K562 (cell line): ENCODE data around the gene PSMD4. TPM values are rescaled to one million over a fixed set of nuclear protein-coding genes. Genes with fewer than 3 reads are reported as not detected.
"Not testable (repeated sequence)": the region's sequence is repeated elsewhere in the genome, so short reads cannot be mapped to it uniquely, and the experiment has no call there.

Experiments
- ATAC-seq: fragments of 200-7000 bp; cut with Tn5 transposase; 3 replicates; pipeline ENCODE4 v1.9.1; 2020; ENCODE audit warnings: moderate library complexity
- BruUV-seq: library from RNA; stranded (reverse); fragments of 400-500 nt; replicated peaks from 2 replicates; lab custom pipeline; 2021; lab: Mats Ljungman, UMichigan
- CTCF ChIA-PET: fragments of 300-600 bp; formaldehyde crosslinking; extraction: SDS; loops from one replicate; lab custom pipeline; 2021; ENCODE audit warnings: low intra/inter-chr PET ratio; lab: Yijun Ruan, JAX
- POLR2A ChIA-PET: fragments of 300-600, 350-650 bp; sonication (Branson Sonifier 250); formaldehyde crosslinking; extraction: SDS; loops from one replicate; lab custom pipeline; 2021; ENCODE audit warnings: antibody characterized with exemption, inconsistent platforms; lab: Yijun Ruan, JAX
- DNase-seq, 4 experiments: peaks; one replicate each; pipeline versions ENCODE4 v3.0.0 to v3.0.0-alpha.2; 2011 to 2018; ENCODE audit warnings: low spot score in 3 of 4, mixed read lengths in 3 of 4; ENCODE audit errors: extremely low read depth in 1 of 4
- FAIRE-seq: peaks from 2 replicates; lab custom pipeline; 2011; peaks lifted over from hg19 to GRCh38; lab: Jason Lieb, UNC
- H2AFZ ChIP-seq: 2 replicates; pipeline ENCODE4 v1.6.0; 2011; ENCODE audit warnings: low read depth, low read length, control low read depth, inconsistent platforms
- H3K27ac ChIP-seq: fragments of 200-600 bp; 3 replicates; pipeline ENCODE4 v1.8.0; 2011; ENCODE audit warnings: low read depth, mild to moderate bottlenecking, control low read depth, inconsistent platforms, low read length, moderate library complexity, mixed read lengths; ENCODE audit errors: extremely low read depth
- H3K27me3 ChIP-seq, 2 experiments: fragments of 300-600 bp in 1 of 2; 2 replicates in 1 of 2; 3 replicates in 1 of 2; pipeline versions ENCODE4 v1.6.0 to v1.8.0; 2011; ENCODE audit warnings: inconsistent platforms in 2 of 2, low read length in 2 of 2, mild to moderate bottlenecking in 1 of 2, mixed read lengths in 1 of 2, moderate library complexity in 1 of 2; ENCODE audit not compliant: control insufficient read depth in 2 of 2, insufficient read depth in 2 of 2
- H3K36me3 ChIP-seq: fragments of 300-600 bp; 3 replicates; pipeline ENCODE4 v1.8.0; 2011; ENCODE audit warnings: mild to moderate bottlenecking, low read length, inconsistent platforms; ENCODE audit not compliant: control insufficient read depth, insufficient read depth
- H3K4me1 ChIP-seq, 2 experiments: fragments of 200-600 bp in 1 of 2; replicated peaks in 1 of 2; 2 replicates in 1 of 2; 3 replicates in 1 of 2; pipeline versions ENCODE4 v1.5.1 to v1.8.0; 2011; ENCODE audit warnings: inconsistent platforms in 2 of 2, low read length in 2 of 2, mild to moderate bottlenecking in 1 of 2, mixed read lengths in 1 of 2, moderate library complexity in 1 of 2; ENCODE audit not compliant: control insufficient read depth in 2 of 2, insufficient read depth in 2 of 2
- H3K4me2 ChIP-seq: 2 replicates; pipeline ENCODE4 v1.6.1; 2011; ENCODE audit warnings: low read length, control low read depth, inconsistent platforms, mixed read lengths; ENCODE audit not compliant: insufficient read depth
- H3K4me3 ChIP-seq: fragments of 200-600 bp; sonication (generic), shearing (Covaris generic); 2 replicates; pipeline ENCODE4 v1.5.1; 2016; ENCODE audit warnings: control low read depth, inconsistent platforms
- H3K79me2 ChIP-seq: fragments of 200-600 bp; 3 replicates; pipeline ENCODE4 v1.8.0; 2011; ENCODE audit warnings: low read length, inconsistent platforms; ENCODE audit not compliant: control insufficient read depth, insufficient read depth
- H3K9ac ChIP-seq, 2 experiments: 2 replicates each; pipeline versions ENCODE4 v1.6.0 to v1.6.1; 2011; ENCODE audit warnings: low read depth in 2 of 2, low read length in 2 of 2, control low read depth in 1 of 2, inconsistent platforms in 1 of 2, mild to moderate bottlenecking in 1 of 2, mixed read lengths in 1 of 2; ENCODE audit not compliant: insufficient read depth in 1 of 2
- H3K9me1 ChIP-seq: one replicate; pipeline ENCODE4 v1.6.0; 2011; ENCODE audit warnings: inconsistent platforms, mild to moderate bottlenecking, low read length, moderate library complexity; ENCODE audit not compliant: control insufficient read depth, insufficient read depth
- H3K9me3 ChIP-seq: replicated peaks from 2 replicates; pipeline ENCODE4 v1.5.1; 2011; ENCODE audit warnings: low read depth, low read length, inconsistent platforms; ENCODE audit not compliant: control insufficient read depth, insufficient read depth
- H4K20me1 ChIP-seq: replicated peaks from 2 replicates; pipeline ENCODE4 v1.6.1; 2011; ENCODE audit warnings: low read length, inconsistent platforms, mixed read lengths; ENCODE audit not compliant: control insufficient read depth, insufficient read depth
- CEBPB ChIP-seq: fragments of 450-650 bp; IDR thresholded peaks from 2 replicates; pipeline ENCODE4 v1.6.1; 2016; ENCODE audit warnings: missing genetic modification characterization, missing compliant biosample characterization
- DNMT1 ChIP-seq: fragments of 450-650 bp; IDR thresholded peaks from 2 replicates; pipeline ENCODE4 v1.6.1; 2016; ENCODE audit warnings: antibody characterized with exemption, mild to moderate bottlenecking
- MAFG ChIP-seq: fragments of 450-650 bp; conservative IDR thresholded peaks from 2 replicates; pipeline ENCODE4 v1.6.1; 2016; ENCODE audit warnings: missing genetic modification characterization, missing compliant biosample characterization
- MTA1 ChIP-seq: fragments of 450-650 bp; IDR thresholded peaks from 2 replicates; pipeline ENCODE4 v1.6.1; 2017; ENCODE audit warnings: borderline replicate concordance
- NCOA4 ChIP-seq: fragments of 450-650 bp; IDR thresholded peaks from 2 replicates; pipeline ENCODE4 v1.6.1; 2018; ENCODE audit warnings: mild to moderate bottlenecking; ENCODE audit not compliant: partially characterized antibody
- PPARD ChIP-seq: fragments of 250-450 bp; sonication (Bioruptor Pico); IDR thresholded peaks from 2 replicates; pipeline ENCODE4 v1.8.0; 2022; ENCODE audit warnings: inconsistent platforms, mild to moderate bottlenecking, moderate library complexity
- PRMT5 ChIP-seq: sonication (generic); formaldehyde crosslinking; IDR thresholded peaks from 2 replicates; pipeline ENCODE4 v1.5.0; 2020; ENCODE audit warnings: missing genetic modification reagents
- ZNF57 ChIP-seq: fragments of 450-650 bp; formaldehyde crosslinking; IDR thresholded peaks from 2 replicates; pipeline ENCODE4 v1.4.0; 2020; ENCODE audit warnings: mild to moderate bottlenecking, moderate library complexity
- ZNF699 ChIP-seq: fragments of 250-450 bp; sonication (Bioruptor Pico); IDR thresholded peaks from 2 replicates; pipeline ENCODE4 v1.8.0; 2021; ENCODE audit warnings: mild to moderate bottlenecking, moderate library complexity; ENCODE audit not compliant: insufficient replicate concordance
- WGBS: fragments of 100-300 bp; shearing (Covaris generic); methylation state at CpG from one replicate; pipeline ENCODE4 v1.1.6; 2016; ENCODE audit warnings: low coverage, mixed read lengths; ENCODE audit not compliant: insufficient coverage; ENCODE audit errors: missing lambda C conversion rate; 5-methylcytosine and 5-hydroxymethylcytosine counted together
- in situ Hi-C: fragments of 300-500 bp; cut with MboI; formaldehyde crosslinking; loops from 4 replicates; pipeline ENCODE4 v1.15.0; 2018; ENCODE audit warnings: inconsistent platforms, mixed read lengths
- intact Hi-C: fragments of 100-400 bp; cut with micrococcal nuclease; formaldehyde crosslinking; loops from 2 replicates; pipeline ENCODE4 v1.14.2; 2022
- polyA plus RNA-seq, 8 experiments: library from polyadenylated mRNA; depleted of rRNA in 4 of 8; stranded (reverse) in 5 of 8; unstranded in 3 of 8; fragments of >200 nt; fragmentation: Nextera tagmentation in 2 of 8; fragmentation: Illumina TruSeq in 1 of 8; extraction: Ambion mirVana in 2 of 8; extraction: Trizol in 1 of 8; gene quantifications; 2 replicates each; pipeline versions ENCODE4 v1.2.1 to v1.2.3, GENCODE V29; 2011 to 2014; ENCODE audit warnings: inconsistent platforms in 1 of 8, missing spikeins in 1 of 8
- total RNA-seq, 7 experiments: library from RNA; depleted of rRNA in 6 of 7; stranded (reverse); fragments of >200 nt in 6 of 7; fragmentation: Illumina TruSeq in 2 of 7; extraction: Trizol in 2 of 7; gene quantifications; 2 replicates each; pipeline versions ENCODE4 v1.2.1 to v1.2.3, GENCODE V29; 2011 to 2021; ENCODE audit warnings: low replicate concordance in 1 of 7
- TF ChIP-seq, protein P1 (sequence below): IDR thresholded peaks from 2 replicates; pipeline ENCODE4 v1.6.1; 2014; ENCODE audit warnings: antibody characterized with exemption
- TF ChIP-seq, protein P2 (sequence below): fragments of 250-450 bp; sonication (Bioruptor Pico); IDR thresholded peaks from 2 replicates; pipeline ENCODE4 v1.5.0; 2021
- TF ChIP-seq, protein P3 (sequence below): fragments of 250-450 bp; sonication (Bioruptor Pico); IDR thresholded peaks from 2 replicates; pipeline ENCODE4 v1.5.0; 2020; ENCODE audit warnings: mild to moderate bottlenecking

The PSMD4 gene
- total and polyA plus RNA-seq, 9 of the 15 experiments (the other 6 are each of a cell fraction or from before 2014, with no cell fraction given): 194 to 353 (median 295) TPM

DNA sequence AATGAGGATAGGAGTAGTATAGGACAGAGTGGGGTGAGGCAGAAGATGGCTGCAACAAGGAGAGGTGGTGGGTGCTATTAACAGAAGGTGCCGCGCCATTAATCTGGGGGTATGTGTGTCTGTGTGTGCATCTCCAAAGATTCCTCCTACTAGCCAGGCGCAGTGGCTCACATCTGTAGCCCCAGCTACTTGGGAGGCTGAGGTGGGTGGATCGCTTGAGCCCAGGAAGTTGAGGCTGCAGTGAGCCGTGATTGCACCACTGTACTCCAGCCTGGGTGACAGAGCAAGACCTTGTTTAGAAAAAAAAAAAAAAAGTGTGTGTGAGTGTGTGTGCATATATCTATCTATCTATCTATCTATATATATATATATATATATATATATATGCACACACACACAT is 20.8 kb downstream of the PSMD4 start:
- H3K79me2 ChIP-seq, H3K9me3 ChIP-seq, CTCF ChIA-PET, BruUV-seq, H4K20me1 ChIP-seq, H3K9ac ChIP-seq, H3K4me2 ChIP-seq, FAIRE-seq, H3K27me3 ChIP-seq, ATAC-seq, H2AFZ ChIP-seq, in situ Hi-C loops, H3K9me1 ChIP-seq, H3K4me3 ChIP-seq, DNase-seq, H3K27ac ChIP-seq, intact Hi-C loops: not testable (repeated sequence)
- WGBS: 68% methylated on average over 5 of the region's 5 CpGs
- POLR2A ChIA-PET: interaction anchor here (0.6 to 0.9 kb wide), 2 partner anchors 43 to 641 kb away, joined by 3 read pairs; no protein-coding TSS in a partner anchor
- peaks cover 3 to 15% of the 10 kb centered on the region in 2 experiments; a peak in 3 of 5 replicates for H3K4me1 ChIP-seq
- peaks cover 12% of the 10 kb centered on the region; the same call in 2 of the 3 replicates for H3K36me3 ChIP-seq

DNA sequence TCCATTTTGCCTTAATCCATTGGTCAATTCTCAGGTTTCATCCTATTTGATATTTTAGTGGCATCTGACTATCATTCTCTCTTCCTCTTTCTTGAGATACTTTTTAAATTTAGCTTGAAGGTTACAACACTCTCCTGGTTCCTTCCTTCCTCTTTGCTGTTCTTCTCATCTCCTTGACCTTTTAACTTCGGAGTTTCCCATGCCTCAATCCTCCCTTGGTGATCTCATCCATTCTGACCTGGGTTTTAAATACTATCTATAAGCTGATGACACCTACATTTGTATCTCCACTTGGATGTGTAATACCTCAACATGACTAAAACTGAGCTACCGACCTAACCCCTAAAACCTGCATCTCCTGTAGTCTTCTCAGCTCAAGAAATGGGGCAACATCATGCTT is 22.7 kb downstream of the PSMD4 start:
- no peak for ATAC-seq
- H3K9me3 ChIP-seq: no peaks in the 10 kb centered on the region
- WGBS: 22% methylated on average over 2 of the region's 2 CpGs
- no peak overlapping the region; the same call in 1 of the 2 replicates for H3K4me2 ChIP-seq
- no peak overlapping the region for H3K27ac ChIP-seq
- no peak overlapping the region for H3K4me3 ChIP-seq
- H3K79me2 ChIP-seq: no peaks in the 10 kb centered on the region
- peak; percentile 35 for FAIRE-seq
- no peak overlapping the region for H3K9ac ChIP-seq
- intact Hi-C loops: no loop called here
- DNase-seq: no peak
- peak overlapping the region; percentile 54 for H2AFZ ChIP-seq
- no peaks in the 10 kb centered on the region for H3K27me3 ChIP-seq
- no peaks in the 10 kb centered on the region for H4K20me1 ChIP-seq
- in situ Hi-C loops: no loop called here
- H3K9me1 ChIP-seq: no peaks in the 10 kb centered on the region
- peaks cover 2% of the 10 kb centered on the region; the same call in 1 of the 3 replicates for H3K36me3 ChIP-seq
- peaks cover 14% of the 10 kb centered on the region in 2 experiments; a peak in 4 of 5 replicates for H3K4me1 ChIP-seq
- BruUV-seq: no TSS peak
- ChIA-PET CTCF (interaction anchor here (0.7 kb wide), 1 partner anchor 9 kb away, joined by 3 read pairs; no protein-coding TSS in a partner anchor), POLR2A (interaction anchor here (0.6 to 1.8 kb wide), 3 partner anchors 8 to 34 kb away, joined by 3 to 5 read pairs (median 4); partner anchors contain the start of gene PSMD4)
- TF ChIP-seq ZNF57 (CRISPR knock-in tag): no peak
- TF ChIP-seq, protein P1, sequence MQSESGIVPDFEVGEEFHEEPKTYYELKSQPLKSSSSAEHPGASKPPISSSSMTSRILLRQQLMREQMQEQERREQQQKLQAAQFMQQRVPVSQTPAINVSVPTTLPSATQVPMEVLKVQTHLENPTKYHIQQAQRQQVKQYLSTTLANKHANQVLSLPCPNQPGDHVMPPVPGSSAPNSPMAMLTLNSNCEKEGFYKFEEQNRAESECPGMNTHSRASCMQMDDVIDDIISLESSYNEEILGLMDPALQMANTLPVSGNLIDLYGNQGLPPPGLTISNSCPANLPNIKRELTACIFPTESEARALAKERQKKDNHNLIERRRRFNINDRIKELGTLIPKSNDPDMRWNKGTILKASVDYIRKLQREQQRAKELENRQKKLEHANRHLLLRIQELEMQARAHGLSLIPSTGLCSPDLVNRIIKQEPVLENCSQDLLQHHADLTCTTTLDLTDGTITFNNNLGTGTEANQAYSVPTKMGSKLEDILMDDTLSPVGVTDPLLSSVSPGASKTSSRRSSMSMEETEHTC: no peak
- TF ChIP-seq CEBPB (tag): peak; percentile 59
- TF ChIP-seq, protein P2, sequence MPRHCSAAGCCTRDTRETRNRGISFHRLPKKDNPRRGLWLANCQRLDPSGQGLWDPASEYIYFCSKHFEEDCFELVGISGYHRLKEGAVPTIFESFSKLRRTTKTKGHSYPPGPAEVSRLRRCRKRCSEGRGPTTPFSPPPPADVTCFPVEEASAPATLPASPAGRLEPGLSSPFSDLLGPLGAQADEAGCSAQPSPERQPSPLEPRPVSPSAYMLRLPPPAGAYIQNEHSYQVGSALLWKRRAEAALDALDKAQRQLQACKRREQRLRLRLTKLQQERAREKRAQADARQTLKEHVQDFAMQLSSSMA: no peak
- no peak for TF ChIP-seq MTA1
- TF ChIP-seq, protein P3, sequence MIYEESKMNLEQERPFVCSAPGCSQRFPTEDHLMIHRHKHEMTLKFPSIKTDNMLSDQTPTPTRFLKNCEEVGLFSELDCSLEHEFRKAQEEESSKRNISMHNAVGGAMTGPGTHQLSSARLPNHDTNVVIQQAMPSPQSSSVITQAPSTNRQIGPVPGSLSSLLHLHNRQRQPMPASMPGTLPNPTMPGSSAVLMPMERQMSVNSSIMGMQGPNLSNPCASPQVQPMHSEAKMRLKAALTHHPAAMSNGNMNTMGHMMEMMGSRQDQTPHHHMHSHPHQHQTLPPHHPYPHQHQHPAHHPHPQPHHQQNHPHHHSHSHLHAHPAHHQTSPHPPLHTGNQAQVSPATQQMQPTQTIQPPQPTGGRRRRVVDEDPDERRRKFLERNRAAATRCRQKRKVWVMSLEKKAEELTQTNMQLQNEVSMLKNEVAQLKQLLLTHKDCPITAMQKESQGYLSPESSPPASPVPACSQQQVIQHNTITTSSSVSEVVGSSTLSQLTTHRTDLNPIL (CRISPR knock-in tag): no peak
- TF ChIP-seq DNMT1: no peak
- no peak for TF ChIP-seq ZNF699 (CRISPR knock-in tag)
- TF ChIP-seq PPARD (CRISPR knock-in tag): no peak
- no peak for TF ChIP-seq PRMT5 (CRISPR knock-in tag)
- TF ChIP-seq MAFG: no peak
- no peak for TF ChIP-seq NCOA4
